NCI-H1105 (cell line): ENCODE measurements around the gene SULT1A1.
"Not testable (repeated sequence)": the region's sequence is repeated elsewhere in the genome, so short reads cannot be mapped to it uniquely, and the experiment has no call there.

ENCODE experiments used
- DNase-seq: peaks from one replicate; lab custom pipeline; 2025; lab: John Stamatoyannopoulos, UW

Gene SULT1A1

DNA sequence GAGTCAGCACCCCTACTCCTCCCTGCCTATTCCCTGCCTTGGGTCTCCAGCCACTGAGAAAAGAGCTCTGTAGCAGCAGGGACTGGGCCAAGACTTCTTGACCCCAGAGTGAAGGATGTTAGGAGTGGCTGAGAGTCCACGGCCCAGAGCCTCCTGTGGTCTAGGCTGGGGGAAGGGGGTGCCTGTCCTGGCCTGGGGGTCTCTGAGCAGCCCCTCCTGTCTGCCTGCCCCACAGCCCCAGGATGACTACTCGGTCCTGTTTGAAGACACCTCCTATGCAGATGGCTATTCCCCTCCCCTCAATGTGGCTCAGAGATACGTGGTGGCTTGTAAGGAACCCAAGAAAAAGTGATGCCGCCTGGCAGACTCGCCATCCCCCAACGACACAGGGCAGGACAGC is 18.5 kb downstream of the SULT1A1 start:
- no peak for DNase-seq

DNA sequence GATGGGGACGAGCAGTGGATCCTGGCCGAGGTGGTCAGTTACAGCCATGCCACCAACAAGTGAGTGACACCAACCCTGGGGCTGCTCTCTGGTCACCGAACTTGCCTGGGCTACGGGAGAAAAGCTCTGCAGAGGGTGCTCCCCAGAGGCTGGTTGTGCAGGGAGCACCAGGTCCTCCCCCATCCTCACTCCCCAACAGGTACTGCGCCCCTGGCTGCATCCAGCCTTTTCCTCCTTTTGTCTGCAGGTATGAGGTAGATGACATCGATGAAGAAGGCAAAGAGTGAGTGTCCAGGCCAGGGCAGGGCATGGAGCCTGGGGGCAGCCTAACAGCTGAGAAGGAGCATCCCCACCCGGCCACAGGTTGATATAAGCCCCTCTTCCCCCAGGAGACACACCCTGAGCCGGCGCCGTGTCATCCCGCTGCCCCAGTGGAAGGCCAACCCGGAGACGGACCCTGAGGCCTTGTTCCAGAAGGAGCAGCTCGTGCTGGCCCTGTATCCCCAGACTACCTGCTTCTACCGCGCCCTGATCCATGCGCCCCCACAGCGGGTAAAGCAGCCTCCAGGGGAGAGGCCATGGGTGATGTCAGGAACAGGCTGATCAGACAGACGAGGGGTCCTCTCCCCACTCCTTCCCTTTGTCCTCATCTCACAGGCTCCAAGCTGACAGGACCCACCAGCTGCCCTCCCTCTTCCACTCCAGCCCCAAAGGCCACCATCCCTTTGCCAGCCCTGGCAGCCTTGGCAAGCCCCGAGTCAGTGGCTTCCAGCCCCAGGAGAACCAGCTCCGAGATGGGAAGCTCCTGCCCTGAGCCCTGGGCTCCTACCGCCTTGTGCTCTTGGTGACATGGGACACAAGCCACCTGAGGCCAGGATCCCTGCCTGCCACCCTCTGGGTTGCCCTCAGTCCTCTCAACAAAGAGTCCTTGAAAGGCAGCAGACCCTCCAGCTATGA is 19.2 kb downstream of the SULT1A1 start:
- DNase-seq: no peak

DNA sequence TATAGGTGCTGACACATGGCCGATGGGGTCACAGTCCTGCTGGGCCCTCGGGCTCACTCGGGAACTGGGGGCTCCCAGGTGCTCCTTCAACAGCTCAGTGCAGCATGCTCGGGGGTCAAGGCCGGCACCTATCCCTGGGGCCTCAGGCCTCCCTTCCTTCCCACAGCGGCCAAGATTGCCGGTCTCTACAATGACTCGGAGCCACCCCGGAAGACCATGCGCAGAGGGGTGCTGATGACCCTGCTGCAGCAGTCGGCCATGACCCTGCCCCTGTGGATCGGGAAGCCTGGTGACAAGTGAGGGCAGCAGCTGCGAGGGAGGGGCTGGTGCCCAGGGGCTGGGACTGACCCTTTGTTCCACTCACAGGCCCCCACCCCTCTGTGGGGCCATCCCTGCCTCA is 19.9 kb downstream of the SULT1A1 start:
- no peak for DNase-seq

DNA sequence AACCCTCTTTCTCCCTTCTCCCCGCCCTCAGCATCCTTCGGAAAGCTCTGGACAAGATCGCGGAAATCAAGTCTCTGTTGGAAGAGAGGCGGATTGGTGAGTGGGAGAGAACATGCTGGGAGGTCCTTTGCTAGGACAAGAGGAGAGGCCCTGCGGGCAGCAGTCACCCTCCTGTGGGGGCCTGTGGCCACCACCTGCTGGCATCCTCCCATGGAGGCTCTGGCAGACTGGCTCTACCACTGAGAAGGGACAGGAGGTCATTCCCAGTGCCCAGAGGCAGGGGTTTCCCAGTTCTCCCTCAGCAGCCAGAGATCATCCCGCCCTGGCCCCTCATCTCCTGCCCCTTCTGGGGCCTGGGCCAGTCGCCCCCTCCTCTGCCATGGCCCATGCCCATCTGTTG is 20.8 kb downstream of the SULT1A1 start:
- DNase-seq: no peak

DNA sequence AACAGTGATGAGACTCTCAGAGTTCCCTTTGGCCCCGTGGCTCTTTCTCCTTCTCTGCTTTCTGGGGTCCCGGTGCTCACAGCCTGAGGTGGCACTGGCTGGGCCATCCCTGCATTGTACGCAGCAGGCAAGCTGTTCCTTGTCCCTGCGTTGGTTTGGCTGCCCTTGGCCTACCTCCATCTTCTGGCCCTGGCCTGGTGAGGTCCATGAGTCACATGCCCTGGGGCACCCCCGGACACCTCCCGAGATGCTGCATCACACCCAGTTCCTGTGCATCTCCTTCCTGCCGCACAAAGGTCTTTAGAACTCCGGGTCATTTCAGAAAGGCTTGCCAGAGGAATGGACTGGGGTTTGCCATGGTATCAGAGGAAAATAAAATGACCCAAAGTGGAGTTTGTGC is 22.5 kb downstream of the SULT1A1 start:
- no peak for DNase-seq

DNA sequence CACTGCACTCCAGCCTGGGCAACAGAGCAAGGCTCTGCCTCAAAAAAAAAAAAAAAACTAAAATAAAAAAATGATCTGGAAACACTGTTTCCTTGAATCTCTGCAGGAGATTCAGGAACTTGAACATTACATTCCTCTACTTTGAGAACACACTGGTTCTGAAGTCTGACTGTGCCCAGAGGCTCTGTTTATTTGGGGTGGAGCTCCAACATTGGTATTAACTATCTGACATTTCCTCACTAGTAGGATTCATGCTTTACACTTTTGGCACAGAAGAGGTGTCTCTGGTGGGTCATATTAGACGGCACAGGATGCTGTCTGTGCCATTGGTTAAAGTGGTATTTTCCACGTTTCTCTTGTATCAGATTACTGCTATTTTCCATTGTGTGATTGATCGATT is 23.4 kb downstream of the SULT1A1 start:
- DNase-seq: no peak

DNA sequence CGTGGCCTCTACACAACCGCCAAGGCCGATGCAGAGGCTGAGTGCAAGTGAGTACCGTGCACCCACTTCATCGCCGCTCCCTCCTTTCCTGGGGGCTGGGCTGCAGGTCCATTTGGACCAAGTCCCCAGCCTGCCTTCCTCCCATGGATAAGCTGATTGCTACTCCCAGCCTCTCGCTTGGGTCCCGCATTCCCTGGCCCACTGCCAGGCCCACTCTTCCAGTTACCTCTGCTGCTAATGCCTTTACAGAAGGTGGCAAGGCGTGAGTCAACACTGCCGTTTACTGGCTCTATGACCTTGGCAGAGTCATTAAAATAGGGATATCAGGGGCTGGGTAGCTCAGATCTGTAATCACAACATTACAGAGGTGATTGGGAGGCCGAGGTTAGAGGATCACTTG is 24.2 kb downstream of the SULT1A1 start:
- DNase-seq: no peak

DNA sequence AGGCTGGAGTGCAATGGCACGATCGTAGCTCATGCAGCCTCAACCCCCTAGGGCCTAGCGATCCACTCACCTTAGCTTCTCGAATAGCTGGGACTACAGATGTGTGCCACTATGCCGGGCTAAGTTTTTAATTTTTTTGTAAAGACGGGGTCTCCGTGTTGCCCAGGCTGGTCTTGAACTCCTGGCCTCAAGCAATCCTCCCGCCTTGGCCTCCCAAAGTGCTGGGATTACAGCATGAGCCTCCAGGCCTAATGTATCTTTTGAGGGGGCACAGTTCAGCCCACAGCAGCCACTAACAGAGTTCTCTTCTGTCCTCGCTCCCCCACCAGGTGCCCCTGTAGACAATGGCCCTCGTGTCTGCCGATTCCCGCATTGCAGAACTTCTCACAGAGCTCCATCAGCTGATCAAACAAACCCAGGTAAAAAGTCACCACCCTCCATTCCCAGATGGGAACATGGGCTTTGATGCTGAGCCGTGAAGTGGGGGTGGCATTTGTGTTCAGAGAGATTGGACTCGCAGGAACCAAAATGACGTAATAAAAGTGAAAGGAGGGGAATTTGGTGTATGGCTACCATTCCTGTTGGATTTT is 29.0 kb downstream of the SULT1A1 start:
- DNase-seq: no peak

DNA sequence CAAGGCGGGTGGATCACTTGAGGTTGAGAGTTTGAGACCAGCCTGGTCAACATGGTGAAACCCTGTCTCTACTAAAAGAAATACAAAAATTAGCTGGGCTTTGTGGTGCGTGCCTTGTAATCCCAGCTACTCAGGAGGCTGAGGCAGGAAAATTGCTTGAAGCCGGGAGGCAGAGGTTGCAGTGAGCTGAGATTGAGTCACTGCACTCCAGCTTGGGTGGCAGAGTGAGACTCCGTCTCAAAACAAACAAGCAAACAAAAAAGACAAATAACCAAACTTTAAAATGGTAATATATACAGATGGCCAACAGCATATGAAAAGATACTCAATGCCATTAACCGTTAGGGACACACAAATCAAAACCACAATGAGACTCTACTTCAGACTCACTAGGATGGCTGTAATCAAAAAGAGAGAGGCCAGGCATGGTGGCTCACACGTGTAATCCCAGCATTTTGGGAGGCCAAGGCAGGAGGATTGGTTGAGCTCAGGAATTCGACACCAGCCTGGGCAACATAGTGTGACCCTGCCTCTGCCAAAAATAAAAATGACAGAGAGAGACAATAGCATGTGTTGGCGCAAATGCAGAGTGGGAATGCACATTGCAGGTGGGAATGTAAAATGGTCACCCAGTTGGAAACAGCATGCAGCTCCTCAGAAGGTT is 34.3 kb downstream of the SULT1A1 start:
- DNase-seq: no peak

DNA sequence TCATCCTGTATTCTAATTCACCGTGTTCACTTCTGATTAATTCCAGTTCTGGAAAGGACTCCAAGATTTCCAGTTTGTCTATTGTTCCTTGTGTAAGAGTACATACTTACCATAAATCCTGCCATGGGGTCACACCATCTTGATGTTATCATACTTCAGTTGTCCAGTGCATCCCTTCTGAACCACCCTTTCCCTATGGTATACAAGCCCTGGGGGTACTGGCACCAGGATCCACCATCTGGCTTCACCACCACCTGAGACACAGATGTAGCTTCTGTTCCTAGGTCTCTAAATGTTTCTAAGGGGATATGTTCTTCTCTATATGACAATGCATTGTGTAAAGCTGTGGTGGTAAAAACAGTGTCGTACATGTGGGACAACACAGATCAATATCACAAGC is 34.9 kb downstream of the SULT1A1 start:
- DNase-seq: no peak

DNA sequence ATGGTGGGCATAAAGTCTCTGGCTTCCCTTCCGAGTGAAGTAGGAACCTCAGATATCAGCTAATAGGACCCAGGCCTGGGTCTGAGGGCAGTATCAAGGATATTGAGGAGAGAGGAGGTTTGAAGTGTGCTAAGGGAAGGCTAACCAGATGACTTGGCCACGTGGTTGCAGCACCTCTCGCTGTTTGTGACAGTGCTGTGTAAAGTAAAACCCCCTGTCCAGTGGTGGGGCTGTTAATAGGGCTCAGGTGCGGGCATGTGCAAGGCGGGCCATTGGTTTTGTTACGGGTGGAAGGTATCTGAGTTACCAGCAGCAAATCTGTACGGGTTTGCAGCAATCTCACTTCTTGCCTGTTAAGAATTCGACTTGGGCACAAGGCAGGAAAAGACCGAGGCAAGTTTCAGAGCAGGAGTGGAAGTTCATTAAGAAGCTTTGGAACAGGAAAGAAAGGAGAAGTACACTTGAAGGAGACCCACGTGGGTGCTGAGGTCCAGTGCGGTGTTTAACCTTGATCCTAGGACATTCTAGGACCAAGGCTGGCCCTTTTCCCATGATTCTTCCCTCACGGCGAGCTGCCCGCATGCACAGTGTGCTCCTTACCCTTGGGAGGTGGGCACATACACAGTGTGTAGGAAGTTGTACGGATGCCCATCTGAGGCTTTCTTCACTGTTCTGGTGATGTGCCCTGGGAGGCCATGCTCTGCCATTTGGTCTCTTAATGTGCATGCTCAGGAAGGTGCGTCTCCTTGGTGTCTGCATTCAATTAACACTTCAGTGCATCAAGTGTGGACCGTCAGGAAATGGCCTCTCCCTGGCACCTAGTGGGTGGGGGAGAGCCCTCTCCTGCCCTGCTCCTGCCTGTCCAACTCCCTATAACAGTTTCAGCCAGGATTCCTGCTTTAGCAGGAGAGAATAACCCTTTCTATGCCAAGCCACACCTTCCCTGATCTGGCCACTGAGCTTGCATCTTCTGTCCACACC is 35.8 kb downstream of the SULT1A1 start:
- DNase-seq: no peak

DNA sequence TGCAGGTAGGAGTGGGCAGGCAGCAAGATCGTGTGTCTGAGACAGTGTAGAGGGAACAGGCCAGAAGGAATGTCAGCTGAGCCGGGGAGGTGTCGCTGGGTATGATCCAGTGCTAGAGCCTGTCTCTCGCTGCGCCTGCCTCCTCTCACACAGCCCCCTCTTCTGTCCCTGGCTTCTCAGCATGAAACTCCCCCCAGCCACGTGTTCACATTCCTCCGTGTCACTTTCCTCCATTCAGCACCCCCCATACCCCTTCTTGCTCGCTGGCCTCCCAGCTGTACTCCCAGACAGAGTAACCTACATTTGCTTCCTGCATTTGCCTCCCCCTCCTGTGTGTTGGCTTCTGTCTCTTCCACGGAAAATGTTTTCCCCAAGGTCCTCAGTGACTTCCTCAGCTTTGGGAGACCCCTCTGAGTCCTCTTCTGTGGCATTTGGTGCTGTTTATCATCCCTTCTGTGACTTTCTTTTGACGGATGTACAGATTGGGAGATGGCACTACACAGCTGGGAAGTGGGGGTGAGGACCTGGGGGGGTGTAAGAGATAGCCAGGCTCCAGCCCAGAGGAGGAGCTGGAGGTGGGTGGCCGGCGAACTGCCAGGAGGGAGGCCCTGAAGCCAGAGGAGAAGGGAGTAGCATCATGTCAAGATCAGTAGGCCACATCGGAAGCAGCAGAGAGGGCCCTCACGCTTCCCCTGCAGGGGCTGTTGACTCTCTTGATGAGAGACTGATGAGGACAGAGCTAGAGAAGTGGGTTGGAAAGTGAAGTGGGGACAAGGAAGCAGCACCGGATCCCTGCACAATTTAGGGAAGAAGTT is 36.9 kb downstream of the SULT1A1 start:
- no peak for DNase-seq

DNA sequence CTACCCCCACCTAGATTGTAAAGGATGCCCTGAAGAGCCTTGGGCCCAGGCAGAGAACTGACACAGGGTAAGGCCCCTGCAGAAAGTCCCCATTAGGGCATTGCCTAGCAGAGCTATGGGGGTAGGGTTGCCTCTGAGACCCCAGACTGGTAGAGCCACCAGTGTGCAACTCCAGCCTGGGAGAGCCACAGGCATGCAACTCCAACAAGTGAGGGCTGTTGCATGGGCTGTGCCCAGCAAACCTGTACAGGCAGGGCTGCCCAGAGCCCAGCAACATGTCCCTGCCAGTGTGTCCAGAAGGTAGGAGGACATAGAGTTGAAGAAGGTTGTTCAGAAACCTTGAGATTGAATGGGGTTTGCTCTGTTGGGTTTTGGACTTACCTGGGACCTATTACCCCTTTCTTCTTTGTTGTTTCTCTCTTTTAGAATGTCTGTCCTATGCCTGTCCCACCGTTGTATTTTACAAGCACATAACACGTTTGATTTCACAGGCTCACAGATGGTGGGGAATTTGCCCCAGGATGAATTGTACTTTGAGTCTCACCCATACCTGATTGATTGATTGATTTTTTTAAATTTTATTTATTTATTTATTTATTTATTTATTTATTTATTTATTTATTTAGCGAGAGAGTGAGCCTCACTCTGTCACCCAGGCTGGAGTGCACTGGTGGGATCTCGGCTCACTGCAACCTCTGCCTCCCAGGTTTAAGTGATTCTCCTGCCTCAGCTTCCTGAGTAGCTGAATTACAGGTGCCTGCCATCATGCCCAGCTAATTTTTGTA is 39.7 kb downstream of the SULT1A1 start:
- no peak for DNase-seq

DNA sequence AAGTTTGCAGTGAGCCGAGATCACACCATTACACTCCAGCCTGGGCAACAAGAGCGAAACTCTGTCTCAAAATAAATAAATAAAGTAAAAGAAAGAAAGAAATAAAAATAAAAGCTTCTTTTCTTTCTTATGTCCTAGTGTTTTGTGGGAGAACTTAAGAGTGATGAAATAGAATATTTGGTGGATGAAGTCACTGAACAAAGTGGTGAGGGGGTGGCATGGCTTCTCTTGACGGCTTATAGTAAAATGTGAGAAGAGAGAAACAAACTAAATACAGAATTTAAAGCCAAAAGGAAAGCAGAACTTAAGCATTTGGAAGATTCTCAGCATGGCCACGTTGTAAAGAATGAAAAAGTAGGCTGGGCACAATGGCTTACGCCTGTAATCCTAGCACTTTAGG is 40.8 kb downstream of the SULT1A1 start:
- DNase-seq: no peak

DNA sequence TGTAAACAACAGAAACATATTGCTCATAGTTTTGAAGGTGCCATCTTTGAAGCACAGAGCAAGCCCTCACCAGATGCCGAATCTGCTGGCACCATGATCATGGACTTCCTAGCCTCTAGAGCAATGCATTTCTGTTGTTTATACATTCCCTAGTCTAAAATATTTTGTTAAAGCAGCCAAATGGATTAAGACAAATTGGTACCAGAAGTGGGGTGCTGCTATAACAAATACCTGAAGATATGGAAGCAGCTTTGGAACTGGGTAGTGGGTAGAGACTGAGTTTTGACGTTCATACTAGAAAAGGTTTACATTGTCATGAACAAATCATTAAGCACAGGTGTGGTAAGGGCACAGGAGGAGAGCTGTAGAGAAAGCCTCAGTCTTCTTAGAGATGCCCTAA is 42.6 kb downstream of the SULT1A1 start:
- DNase-seq: no peak

DNA sequence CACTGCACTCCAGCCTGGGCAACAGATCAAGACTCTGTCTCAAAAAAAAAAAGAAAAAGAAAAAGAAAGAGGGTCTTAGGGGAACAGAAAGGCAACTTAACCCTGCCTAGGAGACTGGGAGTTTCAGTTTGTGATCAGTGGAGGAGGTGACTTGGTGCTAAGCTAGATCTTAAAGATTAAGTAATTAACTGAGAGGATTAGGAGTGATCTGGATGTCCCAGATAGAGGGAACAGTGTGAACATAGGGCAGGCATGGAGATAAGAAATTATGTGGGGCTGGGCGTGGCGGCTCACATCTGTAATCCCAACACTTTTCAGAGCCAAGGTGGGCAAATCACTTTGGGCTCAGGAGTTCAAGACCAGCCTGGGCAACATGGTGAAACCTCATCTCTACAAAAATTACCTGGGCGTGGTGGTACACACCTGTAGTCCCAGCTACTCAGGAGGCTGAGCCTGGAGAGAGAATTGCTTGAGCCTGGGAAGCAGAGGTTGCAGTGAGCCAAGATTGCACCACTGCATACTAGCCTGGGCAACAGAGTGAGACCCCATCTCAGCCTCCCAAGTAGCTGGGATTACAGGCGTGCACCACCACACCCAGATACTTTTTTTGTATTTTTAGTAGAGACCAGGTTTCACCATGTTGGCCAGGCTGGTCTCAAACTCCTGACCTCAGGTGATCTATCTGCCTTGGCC is 43.5 kb downstream of the SULT1A1 start:
- DNase-seq: not testable (repeated sequence)

DNA sequence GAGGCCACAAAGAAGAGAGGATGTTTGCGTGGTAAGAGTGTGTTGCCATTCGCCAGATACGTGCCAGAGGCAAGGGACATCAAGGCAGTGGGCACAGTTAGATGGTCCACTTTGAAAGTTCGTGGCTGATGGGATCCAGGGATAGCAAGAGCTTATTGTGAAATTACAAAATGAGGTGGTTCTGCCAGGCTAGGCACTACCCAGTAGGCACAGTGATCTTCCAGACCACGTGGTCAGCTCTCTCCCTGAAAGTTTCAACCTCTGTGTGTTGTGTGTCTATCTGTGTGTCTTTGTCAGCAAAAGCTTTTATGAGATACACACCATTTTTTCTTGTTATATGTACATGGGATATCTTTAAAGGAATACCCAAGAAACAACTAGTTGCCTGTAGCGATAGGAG is 46.6 kb downstream of the SULT1A1 start:
- no peak for DNase-seq

DNA sequence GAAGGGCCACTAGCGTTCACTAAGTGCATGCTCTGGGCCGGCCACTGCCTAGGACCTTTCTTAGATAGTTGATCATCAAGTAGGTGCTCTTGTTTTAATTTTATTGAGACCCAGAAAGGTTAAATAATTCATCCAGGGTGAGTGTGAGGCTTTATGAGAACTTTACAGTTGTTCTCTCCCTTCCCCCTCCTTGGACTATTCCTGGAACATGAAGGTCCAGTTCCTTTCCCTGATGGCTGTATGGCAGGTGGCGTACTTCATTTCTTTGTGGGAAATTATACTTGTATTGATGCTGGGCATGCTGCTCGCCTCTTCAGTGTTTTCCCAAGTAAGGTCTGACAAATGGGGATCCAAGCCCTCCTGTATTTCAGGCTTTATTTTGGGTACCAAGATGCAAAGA is 47.6 kb downstream of the SULT1A1 start:
- no peak for DNase-seq

DNA sequence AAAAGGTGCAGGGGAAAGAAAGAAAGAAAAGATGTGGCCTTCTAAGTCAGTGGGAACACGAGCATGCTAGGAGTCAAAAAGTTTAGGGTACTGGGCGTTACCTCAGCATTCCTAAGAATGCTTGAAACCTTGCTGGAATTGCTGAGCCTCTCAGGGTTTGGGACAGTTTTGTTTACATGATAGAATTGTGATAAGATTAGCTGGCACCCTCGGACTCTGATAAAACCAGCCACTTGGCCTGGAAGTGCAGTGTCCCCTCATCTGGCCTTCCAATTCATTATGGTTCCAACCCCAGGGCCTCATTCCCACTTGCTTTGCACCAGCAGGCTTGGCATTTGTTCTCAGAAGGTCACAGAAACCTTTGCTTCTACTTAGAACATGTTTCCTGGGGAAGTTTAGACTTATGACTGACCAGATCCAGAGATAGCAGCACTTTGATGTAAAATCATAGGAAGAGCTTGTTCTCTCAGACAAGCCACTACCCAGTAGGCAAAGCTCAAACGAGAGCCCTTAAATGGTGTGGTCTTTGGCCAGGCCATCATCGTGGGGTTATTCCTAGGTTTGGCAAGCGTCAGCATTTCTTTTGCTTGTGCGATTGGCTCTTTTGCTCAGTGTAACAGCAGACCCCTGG is 48.2 kb downstream of the SULT1A1 start:
- no peak for DNase-seq
